GM19397 (cell line): Measurements from ENCODE around the gene MPZL2.
"Not testable (repeated sequence)": the region's sequence is repeated elsewhere in the genome, so short reads cannot be mapped to it uniquely, and the experiment has no call there.

Experiments used
- ATAC-seq: cut with Tn5 transposase; IDR thresholded peaks from one replicate; pipeline ENCODE4 v1.9.1; 2021; ENCODE audit warnings: mild to moderate bottlenecking, moderate library complexity; ENCODE audit not compliant: unreplicated experiment

The MPZL2 gene

DNA sequence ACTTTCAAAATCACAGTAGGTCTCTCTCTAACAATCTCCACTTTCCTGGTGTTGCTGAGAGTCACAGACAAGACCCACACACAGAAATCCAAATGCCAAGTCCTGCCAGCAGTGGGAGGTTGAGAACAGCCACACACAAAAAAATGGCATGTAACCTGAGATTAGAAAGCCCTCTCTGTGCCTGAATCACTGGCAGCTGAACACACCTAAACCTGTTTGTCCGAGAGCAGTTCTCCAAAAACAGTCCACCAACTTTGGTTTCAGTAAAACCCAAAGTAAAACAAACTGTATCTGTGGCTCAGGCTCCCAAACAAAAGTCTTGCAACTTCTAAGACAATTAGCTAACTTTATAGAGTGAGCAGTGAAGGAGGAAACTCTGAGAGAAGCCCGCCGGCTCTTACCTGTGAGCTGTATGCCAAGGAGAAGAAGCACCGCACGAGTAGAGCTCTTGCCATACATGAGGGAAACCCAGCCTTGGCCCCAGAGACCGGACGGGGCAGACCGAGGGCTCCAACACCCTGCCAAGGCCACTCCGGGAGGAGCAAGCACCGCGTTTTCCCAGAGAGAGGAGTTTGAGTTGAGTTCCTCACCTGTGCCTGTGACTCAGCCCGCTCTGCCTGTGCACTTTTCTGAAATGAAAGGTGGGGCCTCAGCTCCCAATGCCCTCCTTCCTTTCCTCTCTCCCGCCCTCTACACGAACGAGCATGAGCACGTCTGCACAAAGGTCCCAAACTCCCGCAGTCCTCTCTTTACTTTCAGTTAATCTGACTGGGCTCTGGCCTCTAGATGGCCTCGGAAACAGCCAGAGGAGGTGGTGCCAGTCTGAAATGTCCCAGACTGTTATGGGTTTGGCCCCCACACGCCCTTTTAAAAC lies at the start of gene MPZL2:
MPZL2 (minus strand) TSS at position 603 of the 874 bp plus-strand sequence; CDS start at position 459, 144 bp downstream.
- no peak for ATAC-seq

- no peak for ATAC-seq
Measured at GRCh38 chr11:118313242-118313641, 49.1 kb upstream of the MPZL2 start.

DNA sequence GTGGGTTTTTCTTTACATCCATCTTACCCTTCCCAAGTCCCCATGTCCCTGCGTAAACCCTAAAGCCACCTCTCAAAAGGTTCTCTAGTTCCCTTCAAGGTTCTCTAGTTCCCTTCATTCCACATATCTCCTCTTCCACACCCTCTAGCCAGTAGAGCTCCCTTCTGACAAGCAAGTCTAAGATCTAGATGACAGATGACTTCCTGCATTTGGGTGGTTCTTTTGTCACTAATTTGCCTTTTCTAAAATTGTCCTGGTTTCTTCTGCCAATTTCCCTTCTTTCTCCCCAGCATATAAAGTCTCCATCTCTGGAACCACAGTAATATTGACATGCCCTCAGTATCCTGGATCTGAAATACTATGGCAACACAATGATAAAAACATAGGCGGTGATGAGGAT lies 48.2 kb upstream of the MPZL2 start:
- no peak for ATAC-seq

DNA sequence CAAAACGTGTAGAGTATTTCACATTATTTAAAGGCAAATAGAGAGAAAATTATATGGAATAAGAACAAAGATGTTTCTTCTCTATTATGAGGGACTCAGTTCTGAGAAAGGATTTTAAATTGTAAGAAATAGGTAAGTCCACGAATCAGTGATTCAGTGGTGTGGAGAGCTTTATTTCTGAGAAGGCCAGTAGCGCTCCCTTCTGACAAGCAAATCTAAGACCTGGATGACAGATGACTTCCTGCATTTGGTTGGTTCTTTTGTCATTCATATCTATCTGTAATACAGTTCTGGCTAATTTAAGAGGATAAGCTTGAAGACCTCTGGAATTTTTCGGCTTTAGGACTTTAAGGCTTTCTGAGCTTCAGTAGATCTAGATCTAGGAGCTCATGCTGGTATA lies 47.4 kb upstream of the MPZL2 start:
- no peak for ATAC-seq

DNA sequence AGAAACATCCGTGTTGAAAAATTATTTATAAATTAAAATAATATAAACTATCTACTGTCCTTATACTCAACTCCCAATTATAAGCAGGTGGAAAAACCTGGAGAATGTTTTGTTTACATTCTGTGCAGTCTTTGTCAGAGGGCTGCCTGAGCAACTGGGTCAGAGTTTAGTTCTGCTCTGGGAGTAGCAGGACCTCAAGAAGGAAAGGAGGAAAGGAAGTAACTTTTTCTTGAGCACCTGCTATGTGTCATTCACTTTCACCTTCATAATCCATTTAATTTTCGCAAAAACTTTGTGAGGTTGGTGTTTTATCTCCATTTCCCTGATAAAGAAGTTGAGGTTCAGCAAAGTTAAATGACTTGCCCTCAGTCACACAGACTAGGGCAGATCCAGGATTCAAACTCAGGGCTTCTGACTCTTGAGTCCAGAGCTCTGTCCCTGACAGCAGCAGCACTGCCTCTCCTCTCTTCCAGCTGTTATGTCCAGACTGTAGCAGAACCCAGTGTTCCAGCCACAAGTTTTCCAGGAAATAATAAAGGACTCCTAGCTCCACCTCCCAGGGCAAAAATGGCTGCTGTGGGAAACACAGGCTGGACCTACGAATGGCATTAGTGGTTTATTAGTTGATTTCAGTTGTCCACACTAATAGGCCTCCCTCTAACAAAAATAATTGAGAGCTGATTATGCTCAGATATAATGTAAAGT lies 46.8 kb upstream of the MPZL2 start:
- ATAC-seq, result no peak

- ATAC-seq, result no peak
Measured at GRCh38 chr11:118310271-118310670, 46.2 kb upstream of the MPZL2 start.

DNA sequence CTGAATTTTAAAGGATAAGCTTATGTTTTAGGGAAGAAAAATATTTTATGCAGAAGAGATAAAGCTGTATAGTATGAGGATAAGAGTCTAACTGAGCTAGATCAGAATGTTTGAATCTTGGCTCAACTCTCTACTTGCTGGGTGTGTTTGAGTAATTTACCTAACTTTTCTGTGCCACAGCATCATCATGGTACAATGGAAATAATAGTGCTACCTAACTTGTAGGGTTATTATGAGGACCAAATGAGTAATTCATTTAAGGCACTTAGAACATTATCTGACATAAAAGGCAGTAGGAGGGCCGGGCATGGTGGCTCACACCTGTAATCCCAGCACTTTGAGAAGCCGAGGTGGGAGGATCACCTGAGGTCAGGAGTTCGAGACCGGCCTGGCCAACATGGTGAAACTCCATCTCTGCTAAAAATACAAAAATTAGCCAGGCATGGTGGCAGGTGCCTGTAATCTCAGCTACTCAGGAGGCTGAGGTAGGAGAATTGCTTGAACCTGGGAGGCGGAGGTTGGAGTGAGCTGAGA lies 45.0 kb upstream of the MPZL2 start:
- not testable (repeated sequence) for ATAC-seq

GRCh38 chr11:118306556-118306955 lies 42.5 kb upstream of the MPZL2 start:
- ATAC-seq, result no peak

DNA sequence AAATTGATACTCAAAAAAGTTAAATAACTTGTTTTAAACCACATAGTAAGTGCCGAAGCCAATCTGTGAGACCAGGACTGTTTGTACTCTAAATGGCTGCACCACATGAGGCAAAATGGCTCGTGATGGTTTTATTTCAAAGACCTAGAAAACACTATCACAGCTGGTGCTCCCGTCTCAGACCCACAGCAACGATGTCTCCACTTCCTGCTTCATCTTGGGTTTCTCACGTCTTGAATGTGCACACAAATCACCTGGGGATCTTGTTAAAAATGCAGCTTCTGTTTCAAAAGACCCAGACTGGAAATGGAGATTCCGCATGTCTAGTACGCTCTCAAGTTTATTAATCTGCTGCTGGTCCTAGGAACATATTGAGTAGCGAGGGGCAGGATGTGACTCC lies 41.6 kb upstream of the MPZL2 start:
- no peak for ATAC-seq

GRCh38 chr11:118304568-118305248 lies 40.6 kb upstream of the MPZL2 start, which contains the start of gene CD3E:
Gene CD3E, plus strand, starts transcription at chr11:118304730. Its CDS starts 223 bp downstream, at chr11:118304953.
- no peak for ATAC-seq

DNA sequence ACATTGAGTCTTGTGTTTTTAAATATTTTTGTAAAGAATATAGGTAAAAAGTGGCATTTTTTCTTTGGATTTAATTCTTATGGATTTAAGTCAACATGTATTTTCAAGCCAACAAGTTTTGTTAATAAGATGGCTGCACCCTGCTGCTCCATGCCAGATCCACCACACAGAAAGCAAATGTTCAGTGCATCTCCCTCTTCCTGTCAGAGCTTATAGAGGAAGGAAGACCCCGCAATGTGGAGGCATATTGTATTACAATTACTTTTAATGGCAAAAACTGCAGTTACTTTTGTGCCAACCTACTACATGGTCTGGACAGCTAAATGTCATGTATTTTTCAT lies 40.1 kb upstream of the MPZL2 start:
- no peak for ATAC-seq

GRCh38 chr11:118301600-118302195 lies 37.6 kb upstream of the MPZL2 start:
- ATAC-seq, result no peak

DNA sequence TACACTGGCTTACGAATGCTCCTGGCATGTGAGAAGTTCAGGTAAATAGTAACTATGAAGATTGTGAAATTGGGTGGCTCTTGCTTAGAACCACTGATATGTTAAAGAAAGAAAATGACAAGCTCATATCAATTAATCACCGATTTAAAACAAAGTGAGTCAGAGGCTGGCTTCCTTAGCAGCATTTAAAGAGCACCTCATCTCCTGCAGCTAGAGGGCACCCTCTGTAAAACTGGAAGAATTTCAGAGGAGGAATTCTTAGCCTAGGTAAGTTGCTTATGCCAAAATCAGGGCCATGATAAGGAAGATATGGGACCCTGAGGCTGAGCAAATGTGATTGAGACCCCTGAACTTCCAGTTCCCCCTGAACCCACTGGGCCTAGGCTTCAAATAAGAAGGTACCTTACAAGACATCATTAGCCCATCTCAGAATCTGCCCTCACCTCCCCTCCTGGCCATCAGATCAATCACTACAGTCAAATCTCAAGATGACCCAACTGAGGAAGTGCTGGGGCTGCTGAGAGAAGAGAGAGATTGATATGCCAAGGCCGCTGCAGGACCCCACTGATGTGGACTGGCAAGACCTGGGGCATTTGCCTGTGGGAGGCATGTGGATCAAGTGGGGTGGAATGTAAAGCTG lies 31.8 kb upstream of the MPZL2 start:
- no peak for ATAC-seq

GRCh38 chr11:118295199-118295598 lies 31.1 kb upstream of the MPZL2 start:
- ATAC-seq, result no peak

DNA sequence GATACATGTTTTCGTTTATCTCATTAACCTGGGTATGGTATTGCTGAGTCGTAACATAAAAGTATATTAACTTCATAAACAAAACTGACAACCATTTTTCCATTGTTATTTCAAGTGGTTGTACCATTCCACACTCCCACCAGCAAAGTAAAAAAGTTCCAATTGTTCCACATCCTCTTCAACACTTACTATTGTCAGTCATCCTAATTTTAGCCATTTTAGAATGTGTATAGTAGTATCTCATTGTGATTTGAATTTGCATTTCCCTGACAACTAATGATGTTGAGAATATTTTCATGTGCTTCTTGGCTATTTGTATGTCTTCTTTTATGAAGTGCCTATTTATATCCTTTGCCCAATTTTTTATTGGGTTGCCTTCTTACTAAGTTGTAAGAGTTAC lies 30.0 kb upstream of the MPZL2 start:
- no peak for ATAC-seq

DNA sequence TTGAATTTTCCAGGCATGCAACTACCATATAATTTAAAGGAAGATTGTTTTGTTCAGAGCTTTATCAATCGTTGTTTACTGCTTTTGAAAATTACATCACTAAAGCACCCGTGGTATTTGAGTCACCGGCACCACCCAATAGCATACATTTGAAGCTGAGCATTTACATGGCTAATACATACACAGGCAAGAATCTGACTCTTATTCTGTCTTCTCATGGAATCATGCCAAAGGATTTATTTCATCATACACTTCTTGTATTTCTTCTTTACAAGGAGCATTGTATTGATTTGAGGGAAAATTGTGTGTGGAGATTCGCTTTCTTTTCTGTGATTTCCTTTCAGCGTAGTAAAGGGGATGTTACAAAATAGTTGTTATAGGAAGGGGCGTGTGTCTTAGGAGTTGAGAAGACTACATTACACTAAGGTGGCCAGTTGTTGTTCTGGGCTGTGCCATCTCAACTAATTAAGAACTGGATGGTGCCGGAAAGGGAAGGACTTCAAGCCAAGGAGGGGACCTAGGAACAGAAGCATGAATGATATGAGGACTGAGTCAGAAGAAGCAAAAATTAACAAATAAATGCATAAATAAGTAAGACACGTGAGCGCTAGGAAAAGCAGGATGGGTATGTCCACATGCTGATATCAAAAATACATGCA lies 27.5 kb upstream of the MPZL2 start:
- no peak for ATAC-seq

GRCh38 chr11:118290923-118291322 lies 26.8 kb upstream of the MPZL2 start:
- no peak for ATAC-seq

- ATAC-seq, result no peak
Measured at GRCh38 chr11:118289401-118289800, 25.3 kb upstream of the MPZL2 start.

- no peak for ATAC-seq
Measured at GRCh38 chr11:118287006-118287405, 22.9 kb upstream of the MPZL2 start.

DNA sequence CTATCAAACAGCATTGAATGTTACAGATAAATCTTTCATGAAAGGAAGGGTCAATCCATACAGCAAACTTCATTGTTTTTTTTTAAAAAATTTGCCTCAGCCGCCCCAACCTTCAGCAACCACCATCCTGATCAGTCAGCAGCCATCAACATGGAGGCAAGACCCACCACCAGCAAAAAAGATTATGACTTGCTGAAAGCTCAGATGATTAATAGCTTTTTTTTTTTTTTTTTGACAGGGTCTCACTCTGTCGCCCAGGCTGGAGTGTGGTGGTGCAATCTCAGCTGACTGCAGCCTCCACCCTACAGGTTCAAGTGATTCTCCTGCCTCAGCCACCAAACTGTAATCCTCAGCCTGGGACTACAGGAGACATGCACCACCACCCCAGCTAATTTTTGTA lies 22.4 kb upstream of the MPZL2 start:
- ATAC-seq, result no peak
